HFFc6 (cell line): ENCODE results near the gene MKNK2. TPM values are rescaled to one million over a fixed set of nuclear protein-coding genes. Genes with fewer than 3 reads are reported as not detected.

Experiments used
- DNase-seq: peaks from one replicate; pipeline ENCODE4 v3.0.0-alpha.2; 2018
- H3K27ac Mint-ChIP-seq: 2 replicates; pipeline ENCODE4 v1.8.0; 2020; ENCODE audit warnings: mild to moderate bottlenecking, mixed read lengths
- H3K27me3 Mint-ChIP-seq: 2 replicates; pipeline ENCODE4 v1.8.0; 2021; ENCODE audit warnings: mild to moderate bottlenecking, moderate library complexity, mixed read lengths; ENCODE audit not compliant: insufficient read depth
- H3K36me3 Mint-ChIP-seq: 2 replicates; pipeline ENCODE4 v1.8.0; 2021; ENCODE audit warnings: low read depth, mixed read lengths
- H3K4me1 Mint-ChIP-seq: 2 replicates; pipeline ENCODE4 v1.8.0; 2020; ENCODE audit warnings: low read depth, mixed read lengths
- H3K4me3 Mint-ChIP-seq: 2 replicates; pipeline ENCODE4 v1.8.0; 2020; ENCODE audit warnings: mild to moderate bottlenecking, moderate library complexity, mixed read lengths
- H3K9me3 Mint-ChIP-seq: 2 replicates; pipeline ENCODE4 v1.8.0; 2020; ENCODE audit warnings: mild to moderate bottlenecking, mixed read lengths
- CTCF ChIP-seq: fragments of 200-600 bp; sonication (generic); IDR thresholded peaks from 2 replicates; pipeline ENCODE4 v1.5.0; 2021; ENCODE audit warnings: antibody characterized with exemption, mild to moderate bottlenecking
- total RNA-seq, 6 experiments: library from RNA; stranded (reverse); fragmentation: NEBNext Ultra II Directional; extraction: Animal tissue kit (Norgen Biotek cat#: 25700); gene quantifications; 2 replicates in 1 of 6; 3 replicates in 5 of 6; pipeline ENCODE4 v1.2.3, GENCODE V29; 2021

MKNK2 gene
- total RNA-seq, 6 experiments from 2014 or later, result 61.5 to 82.9 (median 65.2) TPM

DNA sequence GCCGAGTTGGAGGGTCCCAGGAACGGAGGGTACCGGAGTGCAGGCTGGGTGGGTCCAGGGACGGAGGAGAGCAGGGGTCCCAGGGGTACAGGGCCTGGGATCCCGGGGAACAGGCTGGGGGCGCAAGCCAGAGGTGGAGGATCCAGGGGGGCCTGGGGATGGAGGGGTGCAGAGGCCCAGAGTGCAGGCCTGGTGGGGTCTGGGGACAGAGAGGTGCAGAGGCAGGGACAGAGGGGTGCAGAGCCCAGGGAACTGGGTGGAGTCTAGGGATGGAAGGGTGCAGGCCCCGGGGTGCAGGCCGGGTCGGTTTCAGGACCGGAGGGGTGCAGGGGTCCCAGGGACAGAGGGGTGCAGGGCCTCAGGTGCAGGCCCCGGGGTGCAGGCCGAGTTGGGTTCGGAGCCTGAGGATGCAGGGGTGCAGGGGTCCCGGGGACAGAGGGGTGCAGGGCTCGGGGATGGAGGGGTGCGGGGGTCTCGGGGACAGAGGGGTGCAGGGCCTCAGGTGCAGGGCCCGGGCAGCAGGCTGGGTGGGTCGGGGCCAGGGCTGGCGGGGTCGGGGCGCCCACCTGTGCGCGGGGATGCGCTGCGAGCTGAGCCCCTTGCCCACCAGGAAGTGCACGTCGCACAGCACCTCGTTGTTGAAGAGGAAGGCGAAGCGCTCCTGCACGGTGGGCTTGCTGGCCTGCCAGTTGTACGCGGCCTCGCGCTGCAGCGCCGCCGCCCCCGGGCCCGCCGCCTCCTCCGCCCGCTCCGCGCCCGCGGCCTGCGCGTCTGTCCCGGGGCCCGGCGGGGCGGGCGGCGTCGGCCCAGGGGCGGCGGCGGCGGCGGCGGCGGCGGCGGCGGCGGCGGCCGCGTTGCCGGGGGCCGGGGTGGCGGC lies 36.1 kb downstream of the MKNK2 start:
- peak overlapping the region; percentile 18; the same call in 1 of the 2 replicates for H3K27ac Mint-ChIP-seq
- H3K9me3 Mint-ChIP-seq, result no peaks in the 10 kb centered on the region
- H3K27me3 Mint-ChIP-seq, result peaks cover 3% of the 10 kb centered on the region
- TF ChIP-seq CTCF, result no peak
- peak overlapping the region; percentile 83 for H3K4me3 Mint-ChIP-seq
- DNase-seq, result no peak
- H3K4me1 Mint-ChIP-seq, result no peaks in the 10 kb centered on the region
- H3K36me3 Mint-ChIP-seq, result peaks cover 8% of the 10 kb centered on the region; the same call in 1 of the 2 replicates

GRCh38 chr19:2014131-2014571 lies 36.9 kb downstream of the MKNK2 start:
- Mint-ChIP-seq H3K36me3 (peaks cover 8% of the 10 kb centered on the region; the same call in 1 of the 2 replicates), H3K4me1 (no peaks in the 10 kb centered on the region), H3K4me3 (peak overlapping the region; percentile 83), H3K9me3 (no peaks in the 10 kb centered on the region), H3K27me3 (peaks cover 3% of the 10 kb centered on the region; the same call in 1 of the 2 replicates), H3K27ac (no peak overlapping the region)
- DNase-seq, result no peak
- no peak for TF ChIP-seq CTCF

GRCh38 chr19:2013683-2013961 lies 37.4 kb downstream of the MKNK2 start:
- H3K4me3 Mint-ChIP-seq, result no peak overlapping the region

DNA sequence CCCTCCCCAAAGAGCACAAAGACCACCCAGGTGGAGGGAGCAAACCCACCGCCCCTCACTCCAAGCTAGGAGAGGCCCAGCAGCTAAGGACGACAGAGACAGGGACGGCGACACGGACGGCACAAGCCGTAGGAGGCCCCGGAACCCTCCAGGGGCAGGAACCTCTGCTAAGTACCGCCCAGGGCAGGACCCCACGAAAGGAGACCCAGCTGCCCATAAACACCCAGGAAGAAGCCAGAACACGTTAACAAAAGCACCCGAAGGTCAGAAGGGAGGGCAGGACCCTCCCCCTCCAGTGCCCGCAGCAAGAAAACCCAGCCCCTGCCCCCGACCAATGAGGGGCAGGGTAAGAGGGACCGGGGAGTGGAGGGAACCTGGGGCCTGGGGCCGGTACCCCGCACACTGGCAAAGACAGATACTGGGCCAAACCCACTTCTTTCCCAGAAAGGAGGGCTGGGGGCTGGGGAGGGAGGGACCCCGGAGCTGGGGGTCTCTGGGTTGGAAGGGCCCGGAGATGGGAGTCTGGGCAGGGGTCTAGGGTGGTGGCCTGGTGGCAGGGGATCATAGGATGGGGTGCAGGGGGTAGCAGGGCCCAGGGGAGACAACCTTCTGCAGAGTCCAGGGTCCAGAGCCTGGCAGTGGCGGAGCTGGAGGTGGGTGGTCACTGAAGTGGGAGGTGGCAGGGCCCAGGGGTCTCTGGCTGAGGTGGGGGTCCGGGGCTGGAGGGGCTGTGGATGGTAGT lies 37.9 kb downstream of the MKNK2 start:
- DNase-seq, result no peak
- Mint-ChIP-seq H3K27ac (no peak overlapping the region), H3K4me1 (no peaks in the 10 kb centered on the region), H3K36me3 (peaks cover 8% of the 10 kb centered on the region; the same call in 1 of the 2 replicates), H3K27me3 (peaks cover 3% of the 10 kb centered on the region; the same call in 1 of the 2 replicates), H3K4me3 (no peak overlapping the region), H3K9me3 (no peaks in the 10 kb centered on the region)
- no peak for TF ChIP-seq CTCF

More at GRCh38 chr19:2013683-2013961, 37.4 kb downstream of the MKNK2 start:
- no peaks in the 10 kb centered on the region for H3K9me3 Mint-ChIP-seq
- no peak for DNase-seq
- H3K4me1 Mint-ChIP-seq, result no peaks in the 10 kb centered on the region
- H3K36me3 Mint-ChIP-seq, result peaks cover 8% of the 10 kb centered on the region; the same call in 1 of the 2 replicates
- peaks cover 3% of the 10 kb centered on the region; the same call in 1 of the 2 replicates for H3K27me3 Mint-ChIP-seq
- H3K27ac Mint-ChIP-seq, result no peak overlapping the region
- no peak for TF ChIP-seq CTCF

GRCh38 chr19:2011169-2011568 lies 39.9 kb downstream of the MKNK2 start:
- Mint-ChIP-seq H3K4me3 (no peak overlapping the region), H3K4me1 (no peaks in the 10 kb centered on the region), H3K27me3 (peaks cover 3% of the 10 kb centered on the region; the same call in 1 of the 2 replicates), H3K9me3 (no peaks in the 10 kb centered on the region), H3K36me3 (peaks cover 8% of the 10 kb centered on the region; the same call in 1 of the 2 replicates), H3K27ac (no peak overlapping the region)
- DNase-seq, result no peak
- no peak for TF ChIP-seq CTCF
